ENCODE results near the gene PACRG.

Gene PACRG

GRCh38 chr6:163087981-163088380 lies 360.2 kb downstream of the PACRG start:
- ChIA-PET CTCF (no interaction called here), POLR2A (no interaction called here)
- no peak for DNase-seq (ENCODE audit: low read depth, low spot score)
- TF ChIP-seq, protein P1, sequence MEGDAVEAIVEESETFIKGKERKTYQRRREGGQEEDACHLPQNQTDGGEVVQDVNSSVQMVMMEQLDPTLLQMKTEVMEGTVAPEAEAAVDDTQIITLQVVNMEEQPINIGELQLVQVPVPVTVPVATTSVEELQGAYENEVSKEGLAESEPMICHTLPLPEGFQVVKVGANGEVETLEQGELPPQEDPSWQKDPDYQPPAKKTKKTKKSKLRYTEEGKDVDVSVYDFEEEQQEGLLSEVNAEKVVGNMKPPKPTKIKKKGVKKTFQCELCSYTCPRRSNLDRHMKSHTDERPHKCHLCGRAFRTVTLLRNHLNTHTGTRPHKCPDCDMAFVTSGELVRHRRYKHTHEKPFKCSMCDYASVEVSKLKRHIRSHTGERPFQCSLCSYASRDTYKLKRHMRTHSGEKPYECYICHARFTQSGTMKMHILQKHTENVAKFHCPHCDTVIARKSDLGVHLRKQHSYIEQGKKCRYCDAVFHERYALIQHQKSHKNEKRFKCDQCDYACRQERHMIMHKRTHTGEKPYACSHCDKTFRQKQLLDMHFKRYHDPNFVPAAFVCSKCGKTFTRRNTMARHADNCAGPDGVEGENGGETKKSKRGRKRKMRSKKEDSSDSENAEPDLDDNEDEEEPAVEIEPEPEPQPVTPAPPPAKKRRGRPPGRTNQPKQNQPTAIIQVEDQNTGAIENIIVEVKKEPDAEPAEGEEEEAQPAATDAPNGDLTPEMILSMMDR (IDR thresholded peaks at IDR 0.05; ENCODE audit: insufficient read depth, low read length, missing control alignments) = no peak
- no peak overlapping the region for H3K4me3 ChIP-seq (ENCODE audit: low read depth, low read length)

DNA sequence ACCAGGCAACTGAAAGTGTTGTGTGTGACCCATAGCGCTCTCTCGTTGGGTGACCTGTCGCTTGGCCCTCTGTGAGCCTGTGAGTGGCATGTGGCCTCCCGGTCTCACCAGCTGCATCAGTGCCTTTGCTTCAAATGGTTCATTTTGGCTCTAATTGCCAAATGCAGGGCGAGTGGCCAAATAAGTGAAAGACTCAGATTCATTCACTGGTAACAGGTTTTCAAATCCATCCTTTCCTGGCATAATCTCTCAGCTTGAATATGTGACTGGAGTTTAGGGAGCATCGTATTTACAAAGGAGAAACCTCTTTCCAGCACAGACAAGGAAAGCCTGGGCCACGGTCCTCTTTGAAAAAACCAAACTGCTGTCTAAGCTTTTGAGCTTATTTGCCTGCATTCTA lies 365.1 kb downstream of the PACRG start:
- CTCF ChIA-PET = no interaction called here
- POLR2A ChIA-PET = no interaction called here
- DNase-seq (ENCODE audit: low read depth, low spot score) = no peak

DNA sequence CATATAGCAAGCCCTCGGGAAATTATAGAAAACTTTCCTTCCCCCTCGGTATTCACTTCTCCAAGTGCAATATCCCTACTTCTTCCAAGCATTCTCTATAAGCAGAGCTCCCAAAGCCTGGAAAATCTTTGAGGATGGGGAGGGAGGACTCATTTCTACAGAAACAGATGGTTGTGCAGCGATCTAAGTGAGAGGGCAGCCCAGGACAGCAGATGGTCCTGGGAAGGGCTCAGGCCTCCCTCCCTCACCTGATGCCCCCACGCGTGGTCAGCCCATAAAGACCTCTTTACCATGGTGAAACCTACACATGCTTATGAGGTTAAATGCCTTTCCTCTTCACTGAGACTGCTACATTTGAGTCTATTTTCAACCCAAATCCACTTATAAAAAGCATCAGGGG lies 367.1 kb downstream of the PACRG start:
- TF ChIP-seq, protein P1 (IDR thresholded peaks at IDR 0.05; ENCODE audit: insufficient read depth, low read length, missing control alignments) = no peak
- ChIA-PET CTCF (no interaction called here), POLR2A (no interaction called here)
- DNase-seq (ENCODE audit: low read depth, low spot score) = no peak
- H3K4me3 ChIP-seq (ENCODE audit: low read depth, low read length) = no peak overlapping the region

More for the DNA sequence above, 365.1 kb downstream of the PACRG start:
- H3K4me3 ChIP-seq (ENCODE audit: low read depth, low read length) = no peak overlapping the region
- TF ChIP-seq, protein P1 (IDR thresholded peaks at IDR 0.05; ENCODE audit: insufficient read depth, low read length, missing control alignments) = no peak

- POLR2A ChIA-PET = no interaction called here
- DNase-seq (ENCODE audit: low read depth, low spot score) = no peak
- H3K4me3 ChIP-seq (ENCODE audit: low read depth, low read length) = no peak overlapping the region
- TF ChIP-seq, protein P1 (IDR thresholded peaks at IDR 0.05; ENCODE audit: insufficient read depth, low read length, missing control alignments) = no peak
- CTCF ChIA-PET = no interaction called here
Measured at GRCh38 chr6:163095401-163095800, 367.6 kb downstream of the PACRG start.

DNA sequence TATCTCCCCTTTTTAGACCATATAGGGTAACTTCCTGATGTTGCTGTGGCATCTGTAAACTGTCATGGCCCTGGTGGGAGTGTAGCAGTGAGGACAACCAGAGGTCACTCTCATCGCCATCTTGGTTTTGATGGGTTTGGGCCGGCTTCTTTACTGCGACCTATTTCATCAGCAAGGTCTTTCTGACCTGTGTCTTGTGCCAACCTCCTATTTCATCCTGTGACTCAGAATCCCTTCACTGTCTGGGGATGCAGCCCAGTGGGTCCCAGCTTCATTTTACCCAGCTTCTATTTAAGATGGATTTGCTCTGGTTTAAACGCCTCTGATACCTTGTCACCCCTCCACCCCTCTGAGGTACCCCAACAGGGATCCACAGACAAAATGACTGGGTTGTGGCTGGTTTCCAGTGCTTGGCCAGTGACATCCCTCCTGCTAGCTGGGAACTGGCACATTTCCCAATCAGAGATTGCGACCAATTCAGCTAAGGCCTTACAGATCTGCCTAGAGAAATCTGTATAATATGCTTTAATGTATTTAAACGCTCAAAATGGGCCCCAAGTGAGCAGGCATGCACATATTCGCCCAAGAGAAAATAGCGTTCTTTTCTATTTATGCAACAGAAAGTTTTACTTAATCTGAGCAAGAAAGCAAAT lies 371.2 kb downstream of the PACRG start:
- no peak overlapping the region for H3K4me3 ChIP-seq (ENCODE audit: low read depth, low read length)
- no peak for DNase-seq (ENCODE audit: low read depth, low spot score)
- TF ChIP-seq, protein P1 (IDR thresholded peaks at IDR 0.05; ENCODE audit: insufficient read depth, low read length, missing control alignments) = no peak
- ChIA-PET POLR2A (no interaction called here), CTCF (no interaction called here)

DNA sequence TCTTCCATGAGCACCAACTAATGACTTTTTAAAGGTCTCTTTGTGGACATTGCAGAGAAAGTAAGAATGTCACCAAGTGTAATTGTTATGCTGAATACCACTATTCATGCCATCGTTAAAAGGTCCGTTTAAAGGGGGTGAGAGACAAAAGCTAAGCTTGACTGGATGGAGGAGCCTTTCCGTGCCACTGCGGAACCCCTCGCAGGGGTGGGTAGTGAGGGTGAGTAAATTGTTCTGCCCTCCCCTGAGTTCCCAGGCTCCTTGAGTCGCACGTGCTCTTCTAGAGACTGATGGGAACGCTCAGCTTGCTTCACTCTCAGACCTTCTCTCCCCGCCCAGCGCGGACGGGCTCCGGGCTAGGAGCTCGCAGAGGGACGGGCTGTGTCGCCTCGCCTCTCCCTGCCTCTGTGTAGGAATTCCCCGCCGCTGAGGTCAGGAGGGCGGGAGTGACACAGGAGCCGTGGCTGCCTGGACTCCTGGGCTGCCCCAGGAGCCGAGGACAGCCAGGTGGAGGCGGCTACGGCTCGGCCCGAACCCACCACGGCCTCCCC lies 371.9 kb downstream of the PACRG start:
- CTCF ChIA-PET = no interaction called here
- POLR2A ChIA-PET = no interaction called here
- no peak for DNase-seq (ENCODE audit: low read depth, low spot score)
- H3K4me3 ChIP-seq (ENCODE audit: low read depth, low read length) = no peak overlapping the region
- TF ChIP-seq, protein P1 (IDR thresholded peaks at IDR 0.05; ENCODE audit: insufficient read depth, low read length, missing control alignments) = no peak

Data from AG04449 (cell line).